Measurements from ENCODE around the gene ASAP3.

Gene ASAP3

DNA sequence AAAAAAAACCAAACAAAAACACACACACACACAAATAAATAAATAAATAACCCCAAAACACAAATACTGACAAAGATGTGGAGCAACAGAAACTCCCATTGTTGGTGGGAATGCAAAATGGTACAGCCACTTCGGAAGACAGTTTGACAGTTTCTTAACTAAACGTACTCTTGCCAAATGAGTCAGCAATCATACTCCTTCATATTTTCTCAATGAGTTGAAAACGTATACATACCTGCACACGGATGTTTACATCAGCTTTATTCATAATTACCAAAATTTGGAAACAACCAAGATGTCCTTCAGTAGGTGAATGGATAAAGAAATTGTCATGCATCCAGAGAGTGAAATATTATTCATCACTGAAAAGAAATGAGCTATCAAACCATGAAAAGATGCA is 23.5 kb downstream of the ASAP3 start:
- Histone ChIP-seq H3K4me3 (ENCODE audit: extremely low read depth, insufficient read depth, low read length, poor library complexity, severe bottlenecking) (no peak overlapping the region), H3K9me3 (ENCODE audit: control insufficient read depth, low read length) (no peaks in the 10 kb centered on the region), H3K27ac (ENCODE audit: low read depth, low read length, severe bottlenecking) (no peak overlapping the region), H3K36me3 (ENCODE audit: control insufficient read depth, insufficient read depth, low read length) (peaks cover 33% of the 10 kb centered on the region), H3K4me1 (ENCODE audit: control insufficient read depth, insufficient read depth, low read length, poor library complexity, severe bottlenecking) (no peaks in the 10 kb centered on the region)
- 83 to 100% methylated on average over 2 to 3 of the region's 4 CpGs for WGBS, 2 experiments (ENCODE audit: insufficient coverage in 2 of 2)

DNA sequence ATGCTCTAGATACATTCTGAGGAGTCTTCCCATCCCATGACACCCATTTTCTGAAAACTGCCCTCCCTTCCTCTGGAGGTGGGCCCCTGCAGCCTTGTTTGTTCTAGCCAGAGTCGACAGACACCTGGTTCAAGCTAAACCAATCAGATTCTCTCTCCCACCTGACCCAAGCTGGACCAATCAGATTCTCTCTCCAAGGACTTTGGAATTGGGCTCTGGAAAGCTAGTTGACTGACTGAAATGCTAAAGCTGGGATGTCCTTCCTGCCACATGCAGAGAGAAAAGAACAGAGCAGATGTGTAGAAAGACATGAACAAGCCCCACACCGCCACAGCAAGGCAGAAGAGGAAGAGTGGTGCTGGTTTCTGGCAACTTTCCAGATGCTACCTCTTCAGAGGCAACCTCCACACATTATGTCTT is 24.6 kb downstream of the ASAP3 start:
- WGBS, 2 experiments (ENCODE audit: insufficient coverage in 2 of 2) = 80 to 100% methylated on average over 1 of the region's 2 CpGs
- H3K4me1 ChIP-seq (ENCODE audit: control insufficient read depth, insufficient read depth, low read length, poor library complexity, severe bottlenecking) = no peaks in the 10 kb centered on the region
- no peak overlapping the region for H3K27ac ChIP-seq (ENCODE audit: low read depth, low read length, severe bottlenecking)
- peaks cover 45% of the 10 kb centered on the region for H3K36me3 ChIP-seq (ENCODE audit: control insufficient read depth, insufficient read depth, low read length)
- H3K9me3 ChIP-seq (ENCODE audit: control insufficient read depth, low read length) = no peaks in the 10 kb centered on the region
- H3K4me3 ChIP-seq (ENCODE audit: extremely low read depth, insufficient read depth, low read length, poor library complexity, severe bottlenecking) = no peak overlapping the region

DNA sequence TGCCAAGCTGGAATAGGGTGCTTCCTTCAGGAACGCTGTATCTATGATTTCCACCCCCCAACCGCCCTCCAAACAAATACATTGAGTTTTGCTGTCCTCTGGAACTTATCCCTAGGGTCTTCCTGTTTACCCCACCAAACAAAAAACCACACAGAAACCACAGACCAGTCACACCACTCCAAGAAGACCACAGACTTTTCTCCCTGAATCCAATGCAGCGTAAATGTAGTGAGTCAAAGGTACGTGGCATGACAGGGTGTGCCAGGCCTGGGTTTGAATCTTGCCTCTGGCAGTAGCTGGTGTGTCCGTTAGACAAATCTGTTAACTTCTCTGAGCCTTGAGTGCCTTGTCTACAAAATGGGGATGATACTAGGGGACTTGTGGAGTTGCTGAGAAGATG is 27.8 kb downstream of the ASAP3 start:
- peaks cover 62% of the 10 kb centered on the region for H3K36me3 ChIP-seq (ENCODE audit: control insufficient read depth, insufficient read depth, low read length)
- no peak overlapping the region for H3K4me3 ChIP-seq (ENCODE audit: extremely low read depth, insufficient read depth, low read length, poor library complexity, severe bottlenecking)

DNA sequence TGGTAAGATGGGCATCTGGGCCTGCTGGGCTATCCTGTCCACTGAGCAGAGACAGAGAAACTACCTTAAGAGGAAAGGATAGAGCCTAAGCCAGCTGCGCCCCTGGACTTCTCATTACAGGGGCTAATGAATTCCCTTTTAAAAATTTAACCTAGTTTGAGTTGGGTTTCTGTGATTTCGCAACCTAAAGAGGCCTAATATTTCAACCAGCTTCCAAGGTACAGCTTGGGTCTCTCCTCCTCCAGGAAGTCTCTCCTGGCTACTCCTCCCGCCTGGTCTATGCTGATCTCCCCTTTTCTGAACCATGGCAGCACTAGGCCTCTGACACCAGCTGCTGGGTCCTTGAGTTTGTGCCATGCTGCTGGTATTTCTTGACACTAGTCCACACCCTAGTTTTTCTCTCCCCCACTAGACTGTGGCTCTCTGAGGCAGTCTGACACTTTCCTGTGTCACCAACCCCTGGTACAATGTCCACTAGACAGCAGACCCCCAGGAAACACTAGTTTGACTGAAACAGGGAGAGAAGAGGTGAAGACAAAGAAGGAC is 30.5 kb downstream of the ASAP3 start:
- H3K4me3 ChIP-seq (ENCODE audit: extremely low read depth, insufficient read depth, low read length, poor library complexity, severe bottlenecking) = no peak overlapping the region
- no peaks in the 10 kb centered on the region for H3K9me3 ChIP-seq (ENCODE audit: control insufficient read depth, low read length)
- H3K27ac ChIP-seq (ENCODE audit: low read depth, low read length, severe bottlenecking) = no peak overlapping the region
- H3K4me1 ChIP-seq (ENCODE audit: control insufficient read depth, insufficient read depth, low read length, poor library complexity, severe bottlenecking) = no peaks in the 10 kb centered on the region
- WGBS, 2 experiments (ENCODE audit: insufficient coverage in 2 of 2) = 90 to 92% methylated on average over 1 to 2 of the region's 3 CpGs
- peaks cover 71% of the 10 kb centered on the region for H3K36me3 ChIP-seq (ENCODE audit: control insufficient read depth, insufficient read depth, low read length)

More for the DNA sequence above, 27.8 kb downstream of the ASAP3 start:
- H3K4me1 ChIP-seq (ENCODE audit: control insufficient read depth, insufficient read depth, low read length, poor library complexity, severe bottlenecking) = no peaks in the 10 kb centered on the region
- WGBS, 2 experiments (ENCODE audit: insufficient coverage in 2 of 2) = 91 to 100% methylated on average over 3 to 5 of the region's 5 CpGs
- H3K27ac ChIP-seq (ENCODE audit: low read depth, low read length, severe bottlenecking) = no peak overlapping the region
- H3K9me3 ChIP-seq (ENCODE audit: control insufficient read depth, low read length) = no peaks in the 10 kb centered on the region

DNA sequence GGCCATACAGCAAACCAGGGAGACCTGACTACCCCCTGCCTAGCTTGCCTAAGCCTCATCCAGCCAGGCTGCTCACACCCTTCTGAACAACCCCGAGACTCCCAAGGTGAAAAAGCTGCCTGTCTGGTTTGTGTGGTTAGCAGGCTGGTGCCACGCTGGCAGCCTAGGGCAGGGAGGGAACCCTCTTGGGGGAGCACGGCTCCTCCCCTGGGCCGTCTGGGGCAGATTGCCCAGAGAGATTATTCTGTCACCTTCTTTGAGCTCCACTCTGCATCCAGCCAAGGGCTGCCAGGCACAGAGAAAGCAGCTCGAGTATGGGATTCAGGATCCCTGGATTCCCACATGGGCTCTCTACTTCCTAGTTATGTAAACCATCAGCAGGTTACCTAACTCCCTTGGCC is 32.0 kb downstream of the ASAP3 start:
- Histone ChIP-seq H3K9me3 (ENCODE audit: control insufficient read depth, low read length) (no peaks in the 10 kb centered on the region), H3K27ac (ENCODE audit: low read depth, low read length, severe bottlenecking) (no peak overlapping the region), H3K36me3 (ENCODE audit: control insufficient read depth, insufficient read depth, low read length) (peaks cover 64% of the 10 kb centered on the region), H3K4me1 (ENCODE audit: control insufficient read depth, insufficient read depth, low read length, poor library complexity, severe bottlenecking) (no peaks in the 10 kb centered on the region), H3K4me3 (ENCODE audit: extremely low read depth, insufficient read depth, low read length, poor library complexity, severe bottlenecking) (no peak overlapping the region)
- WGBS, 2 experiments (ENCODE audit: insufficient coverage in 2 of 2) = 88 to 89% methylated on average over 2 of the region's 5 CpGs

DNA sequence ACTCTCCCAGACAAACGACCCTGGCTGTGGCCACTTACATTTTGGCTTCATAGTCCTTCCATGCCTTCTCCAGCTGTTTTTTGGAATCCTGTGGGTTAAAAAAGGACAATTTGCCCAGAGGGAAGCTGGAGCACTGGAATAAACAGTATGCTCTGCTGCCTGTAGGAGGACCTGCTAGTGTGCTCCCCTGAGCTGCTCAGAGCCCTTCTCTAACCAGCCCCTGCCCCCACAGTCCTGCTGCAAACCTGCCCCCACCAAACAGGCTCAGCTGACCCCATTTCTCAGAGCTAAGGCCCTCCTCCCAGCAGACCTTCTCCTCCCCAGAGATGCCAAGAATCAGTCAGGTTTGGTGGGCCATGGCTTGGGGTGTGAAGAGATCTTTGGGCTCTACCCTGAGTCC is 32.5 kb downstream of the ASAP3 start:
- Histone ChIP-seq H3K36me3 (ENCODE audit: control insufficient read depth, insufficient read depth, low read length) (peaks cover 60% of the 10 kb centered on the region), H3K27ac (ENCODE audit: low read depth, low read length, severe bottlenecking) (no peak overlapping the region), H3K9me3 (ENCODE audit: control insufficient read depth, low read length) (no peaks in the 10 kb centered on the region), H3K4me1 (ENCODE audit: control insufficient read depth, insufficient read depth, low read length, poor library complexity, severe bottlenecking) (no peaks in the 10 kb centered on the region), H3K4me3 (ENCODE audit: extremely low read depth, insufficient read depth, low read length, poor library complexity, severe bottlenecking) (no peak overlapping the region)
- 75 to 85% methylated on average over 1 of the region's 1 CpG for WGBS, 2 experiments (ENCODE audit: insufficient coverage in 2 of 2)

DNA sequence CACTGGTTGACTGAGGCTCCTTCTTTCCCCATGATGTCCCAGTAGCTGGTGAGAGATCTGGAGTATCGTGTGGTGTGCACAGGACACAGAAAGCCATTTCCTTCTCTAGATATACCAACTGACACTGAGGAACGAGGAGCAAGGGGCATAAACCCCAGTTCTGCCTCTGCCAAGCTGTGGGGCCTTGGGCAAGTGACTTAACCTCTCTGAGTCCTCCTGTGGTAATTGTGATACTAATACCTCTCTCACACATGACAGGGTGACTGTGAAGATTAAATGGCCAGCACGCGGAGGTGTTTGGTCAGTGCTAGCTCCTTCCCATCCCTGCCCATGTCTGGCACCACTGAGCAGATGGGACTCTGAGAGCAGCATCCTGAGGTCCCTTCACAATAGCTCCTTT is 33.1 kb downstream of the ASAP3 start:
- Histone ChIP-seq H3K36me3 (ENCODE audit: control insufficient read depth, insufficient read depth, low read length) (peaks cover 58% of the 10 kb centered on the region), H3K4me1 (ENCODE audit: control insufficient read depth, insufficient read depth, low read length, poor library complexity, severe bottlenecking) (no peaks in the 10 kb centered on the region), H3K27ac (ENCODE audit: low read depth, low read length, severe bottlenecking) (no peak overlapping the region), H3K4me3 (ENCODE audit: extremely low read depth, insufficient read depth, low read length, poor library complexity, severe bottlenecking) (no peak overlapping the region), H3K9me3 (ENCODE audit: control insufficient read depth, low read length) (no peaks in the 10 kb centered on the region)
- 86 to 90% methylated on average over 2 to 3 of the region's 4 CpGs for WGBS, 2 experiments (ENCODE audit: insufficient coverage in 2 of 2)

DNA sequence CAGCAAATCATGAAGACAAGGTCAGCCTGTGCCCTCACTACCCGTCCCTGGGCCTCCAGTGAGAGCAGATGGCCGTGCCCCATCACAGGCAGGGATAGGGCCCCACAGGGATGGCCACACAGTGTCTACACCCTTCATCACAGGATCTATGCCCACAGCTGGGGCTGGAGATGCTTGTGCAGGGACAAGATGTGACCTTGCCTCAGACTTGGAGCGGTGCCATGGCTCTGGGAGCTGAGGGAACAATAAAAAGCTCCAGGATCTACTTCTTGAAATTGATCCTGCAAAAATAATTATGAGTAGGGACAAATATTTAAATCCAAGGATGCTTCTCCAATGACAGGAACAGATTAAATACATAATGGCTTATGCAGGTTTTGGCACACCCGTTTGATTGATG is 34.0 kb downstream of the ASAP3 start:
- no peaks in the 10 kb centered on the region for H3K9me3 ChIP-seq (ENCODE audit: control insufficient read depth, low read length)
- peaks cover 53% of the 10 kb centered on the region for H3K36me3 ChIP-seq (ENCODE audit: control insufficient read depth, insufficient read depth, low read length)
- H3K4me3 ChIP-seq (ENCODE audit: extremely low read depth, insufficient read depth, low read length, poor library complexity, severe bottlenecking) = no peak overlapping the region
- whole genome bisulfite sequencing, 2 experiments (ENCODE audit: insufficient coverage in 2 of 2) = 90 to 100% methylated on average over 1 to 3 of the region's 4 CpGs
- no peaks in the 10 kb centered on the region for H3K4me1 ChIP-seq (ENCODE audit: control insufficient read depth, insufficient read depth, low read length, poor library complexity, severe bottlenecking)
- H3K27ac ChIP-seq (ENCODE audit: low read depth, low read length, severe bottlenecking) = no peak overlapping the region

DNA sequence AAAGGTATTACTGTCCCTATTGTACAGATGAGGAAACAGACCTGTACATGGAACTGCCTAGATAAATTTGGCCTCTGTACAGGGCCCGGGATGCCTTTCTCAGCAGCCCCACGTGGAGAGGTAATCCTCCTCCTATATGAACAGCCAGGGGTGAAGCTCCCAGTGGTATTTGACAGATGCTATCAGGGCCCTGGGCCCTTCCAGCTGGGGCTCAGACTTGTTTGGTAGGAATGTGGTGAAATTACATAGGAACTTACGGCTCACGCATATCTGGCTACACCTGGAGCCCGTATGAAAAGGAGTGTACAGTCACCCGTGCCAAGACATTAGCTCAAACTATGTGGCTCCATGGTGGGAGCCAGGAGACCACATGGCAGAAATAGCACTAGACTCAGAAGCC is 34.7 kb downstream of the ASAP3 start:
- 97 to 98% methylated on average over 5 of the region's 6 CpGs for WGBS, 2 experiments (ENCODE audit: insufficient coverage in 2 of 2)
- Histone ChIP-seq H3K36me3 (ENCODE audit: control insufficient read depth, insufficient read depth, low read length) (peaks cover 52% of the 10 kb centered on the region), H3K4me1 (ENCODE audit: control insufficient read depth, insufficient read depth, low read length, poor library complexity, severe bottlenecking) (no peaks in the 10 kb centered on the region)

DNA sequence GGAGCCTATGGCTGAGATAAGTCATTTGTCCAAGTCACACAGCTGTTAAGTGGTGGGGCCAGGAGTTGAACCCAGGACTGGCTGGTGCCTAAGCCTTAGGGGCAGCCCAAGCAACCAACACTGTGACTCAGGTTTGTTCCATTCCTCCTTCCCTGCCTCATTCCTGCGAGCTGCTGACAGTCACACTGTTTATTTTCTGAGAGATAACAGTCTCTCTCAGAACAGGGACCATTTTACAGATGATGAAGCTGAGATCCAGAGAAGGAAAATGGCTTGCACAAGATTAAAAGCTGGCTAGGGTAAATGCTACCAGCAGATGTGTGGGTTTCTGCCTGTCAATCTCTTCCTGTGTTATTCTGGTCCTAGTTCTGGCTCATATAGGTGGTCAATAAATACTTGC is 35.1 kb downstream of the ASAP3 start:
- no peaks in the 10 kb centered on the region for H3K9me3 ChIP-seq (ENCODE audit: control insufficient read depth, low read length)
- no peak overlapping the region for H3K27ac ChIP-seq (ENCODE audit: low read depth, low read length, severe bottlenecking)
- peaks cover 55% of the 10 kb centered on the region for H3K36me3 ChIP-seq (ENCODE audit: control insufficient read depth, insufficient read depth, low read length)
- no peak overlapping the region for H3K4me3 ChIP-seq (ENCODE audit: extremely low read depth, insufficient read depth, low read length, poor library complexity, severe bottlenecking)
- H3K4me1 ChIP-seq (ENCODE audit: control insufficient read depth, insufficient read depth, low read length, poor library complexity, severe bottlenecking) = no peaks in the 10 kb centered on the region
- WGBS, 2 experiments (ENCODE audit: insufficient coverage in 2 of 2) = 83% methylated on average over 1 of the region's 1 CpG; no CpG with 5 or more reads in 1 of the 2 experiments

More for the DNA sequence above, 34.7 kb downstream of the ASAP3 start:
- Histone ChIP-seq H3K9me3 (ENCODE audit: control insufficient read depth, low read length) (no peaks in the 10 kb centered on the region), H3K4me3 (ENCODE audit: extremely low read depth, insufficient read depth, low read length, poor library complexity, severe bottlenecking) (no peak overlapping the region), H3K27ac (ENCODE audit: low read depth, low read length, severe bottlenecking) (no peak overlapping the region)

DNA sequence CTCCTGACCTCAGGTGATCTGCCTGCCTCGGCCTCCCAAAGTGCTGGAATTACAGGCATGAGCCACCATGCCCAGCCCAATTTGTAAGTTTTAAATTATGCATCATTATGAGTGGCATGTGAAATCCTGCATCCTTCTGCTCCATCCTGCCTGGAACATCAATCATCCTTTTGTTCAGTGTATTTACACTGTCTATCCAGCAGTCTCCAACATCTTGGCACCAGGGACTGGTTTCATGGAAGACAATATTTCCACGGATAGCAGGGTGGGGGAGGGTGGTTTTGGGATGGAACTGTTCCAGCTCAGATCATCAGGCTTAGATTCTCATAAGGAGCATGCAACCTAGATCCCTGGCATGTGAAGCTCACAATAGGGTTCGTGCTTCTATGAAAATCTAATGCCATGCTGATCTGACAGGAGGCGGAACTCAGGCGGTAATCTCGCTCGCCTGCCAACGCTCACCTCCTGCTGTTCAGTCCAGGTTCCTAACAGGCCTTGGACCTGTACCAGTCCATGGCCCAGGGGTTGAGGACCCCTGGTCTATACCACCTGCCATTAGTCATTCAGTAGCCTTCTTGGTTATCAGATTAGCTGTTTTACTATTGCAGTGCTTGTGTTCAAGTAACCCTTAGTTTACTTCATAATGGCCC is 37.2 kb downstream of the ASAP3 start:
- Histone ChIP-seq H3K4me3 (ENCODE audit: extremely low read depth, insufficient read depth, low read length, poor library complexity, severe bottlenecking) (no peak overlapping the region), H3K9me3 (ENCODE audit: control insufficient read depth, low read length) (no peaks in the 10 kb centered on the region)
- WGBS, 2 experiments (ENCODE audit: insufficient coverage in 2 of 2) = 94 to 95% methylated on average over 7 of the region's 8 CpGs

More for the DNA sequence above, 37.2 kb downstream of the ASAP3 start:
- H3K4me1 ChIP-seq (ENCODE audit: control insufficient read depth, insufficient read depth, low read length, poor library complexity, severe bottlenecking) = no peaks in the 10 kb centered on the region
- no peak overlapping the region for H3K27ac ChIP-seq (ENCODE audit: low read depth, low read length, severe bottlenecking)
- H3K36me3 ChIP-seq (ENCODE audit: control insufficient read depth, insufficient read depth, low read length) = peaks cover 51% of the 10 kb centered on the region

All from mesodermal cell (in vitro differentiated cells).